Erythroblast (primary cell): ENCODE data around the gene WDFY4.

Experiments used
- GATA1 ChIP-seq: IDR thresholded peaks from 2 replicates; pipeline ENCODE4 v1.6.1; 2011; ENCODE audit warnings: low read depth, mild to moderate bottlenecking, control low read depth, low read length, moderate library complexity
- POLR2A ChIP-seq: IDR thresholded peaks from 2 replicates; pipeline ENCODE4 v1.6.1; 2011; ENCODE audit warnings: mild to moderate bottlenecking, low read length

DNA sequence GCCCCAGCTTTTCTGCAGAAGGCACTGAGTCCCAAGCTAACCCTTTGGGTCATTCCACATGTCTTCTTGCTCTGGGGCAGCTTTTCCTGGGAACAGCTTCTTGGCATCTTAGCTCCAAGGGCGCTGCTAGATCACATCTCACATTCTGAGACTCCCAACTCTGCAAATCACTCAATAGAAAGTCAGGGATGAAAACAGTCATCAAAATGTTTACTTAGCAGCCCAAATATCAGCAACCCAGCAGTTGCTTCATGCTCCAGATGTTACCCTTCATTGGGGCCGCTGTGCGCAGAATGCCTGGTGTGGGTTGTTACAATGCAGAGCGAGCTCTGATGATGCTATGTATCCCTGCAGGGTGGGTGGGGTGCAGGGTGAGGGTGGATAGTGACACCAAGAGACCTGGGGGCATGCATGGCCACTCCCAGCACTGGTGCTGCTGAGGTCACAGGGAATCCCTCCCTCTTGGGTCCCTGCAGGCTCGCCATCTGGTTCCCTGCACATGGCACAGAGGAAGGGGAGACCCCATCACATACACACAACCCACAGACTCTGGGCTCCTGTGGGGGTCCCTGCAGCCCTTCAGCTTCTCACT lies 19.0 kb downstream of the WDFY4 start:
- TF ChIP-seq POLR2A, result no peak
- TF ChIP-seq GATA1, result no peak
